ENCODE results near the gene CCDC142. TPM values are rescaled to one million over a fixed set of nuclear protein-coding genes. Genes with fewer than 3 reads are reported as not detected.

Gene CCDC142
- total RNA-seq, 4 donors from 2014 or later = 10.9 to 42.8 (median 35.7) TPM

- no peak for DNase-seq
- no peaks in the 10 kb centered on the region for H3K9me3 ChIP-seq
Measured at GRCh38 chr2:74525717-74526648, 43.2 kb upstream of the CCDC142 start, which contains the start of gene DQX1. TSS of gene DQX1 (minus strand) at chr2:74526231. CDS start at chr2:74525729, 502 bp downstream.

DNA sequence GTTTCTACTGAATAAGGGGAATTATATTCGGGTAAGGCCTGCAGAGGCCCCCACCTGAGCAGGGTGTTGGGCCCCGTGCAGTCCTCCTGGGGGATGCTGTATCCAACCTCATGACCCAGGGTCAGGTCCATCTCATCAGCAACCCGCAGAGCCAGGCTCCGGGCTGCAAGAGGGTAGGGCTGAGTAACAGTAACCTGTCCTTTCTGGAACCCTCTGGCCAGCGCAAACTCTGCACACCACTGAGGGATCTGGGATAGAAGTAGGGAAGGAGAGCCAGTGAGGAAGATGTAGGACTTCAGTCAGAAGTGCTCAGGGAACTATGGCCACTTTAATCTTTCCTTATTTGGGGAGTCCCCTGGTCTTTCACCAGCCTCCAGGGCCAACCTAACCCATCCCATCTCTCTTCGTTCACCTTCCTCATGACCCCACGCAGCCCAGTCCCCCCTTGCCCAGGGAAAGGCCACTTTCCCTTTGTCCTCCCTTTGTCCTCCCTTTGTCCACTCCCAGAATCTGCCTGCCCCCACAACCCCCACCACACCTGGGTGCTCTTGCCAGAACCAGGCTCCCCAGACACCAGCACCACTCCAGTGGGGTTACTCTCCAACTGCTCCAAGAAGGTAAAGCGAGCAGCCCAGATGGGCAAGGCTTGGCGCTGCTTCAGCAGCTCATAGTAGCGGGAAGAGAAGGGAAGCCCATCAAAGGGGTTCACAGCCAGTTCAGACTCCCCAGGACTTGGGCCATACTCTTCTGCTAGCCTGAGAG, 42.3 kb upstream of the CCDC142 start:
- no peaks in the 10 kb centered on the region for H3K9me3 ChIP-seq
- TF ChIP-seq CTCF (IDR thresholded peaks at IDR 0.05) (no peak), POLR2A (IDR thresholded peaks at IDR 0.05) (no peak)
- H3K27ac ChIP-seq = no peak overlapping the region
- intact Hi-C loops (cut with DNase I; ENCODE audit: low total_unique reads) = no loop called here
- no peak for DNase-seq
- H3K36me3 ChIP-seq = no peaks in the 10 kb centered on the region
- H3K27me3 ChIP-seq = no peaks in the 10 kb centered on the region
- no peak overlapping the region for H3K4me3 ChIP-seq
- peaks cover 0 to 4% of the 10 kb centered on the region in 2 donors for H3K4me1 ChIP-seq

More at GRCh38 chr2:74525717-74526648, 43.2 kb upstream of the CCDC142 start, which contains the start of gene DQX1:
- no peak within 1 kb of the TSS for H3K27ac ChIP-seq
- peaks cover 0 to 8% of the 10 kb centered on the region in 2 donors for H3K4me1 ChIP-seq
- no peaks in the 10 kb centered on the region for H3K27me3 ChIP-seq
- TF ChIP-seq POLR2A (IDR thresholded peaks at IDR 0.05) = no peak
- TF ChIP-seq CTCF (IDR thresholded peaks at IDR 0.05) = no peak
- H3K4me3 ChIP-seq = no peak within 1 kb of the TSS
- H3K36me3 ChIP-seq = no peaks in the 10 kb centered on the region
- intact Hi-C loops (cut with DNase I; ENCODE audit: low total_unique reads) = no loop called here

DNA sequence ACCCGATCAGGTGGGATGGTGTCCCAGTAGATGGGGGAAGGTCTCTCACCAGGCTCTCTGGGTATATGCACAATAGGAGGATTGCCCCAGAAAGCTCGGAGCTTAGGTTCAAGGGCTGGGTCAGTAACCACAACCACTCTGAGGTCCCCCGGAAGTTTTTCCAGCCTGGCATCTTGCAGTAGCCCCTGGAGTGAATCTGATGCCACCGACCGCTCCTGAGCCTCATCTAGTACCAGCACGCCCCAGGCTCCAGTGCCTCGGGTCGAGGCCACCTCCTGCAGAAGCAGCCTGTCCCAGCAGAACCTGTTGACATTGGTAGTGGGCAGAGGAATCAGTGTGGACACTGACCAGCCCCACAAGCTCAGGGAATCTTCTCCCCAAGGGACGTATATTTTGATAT, 41.2 kb upstream of the CCDC142 start:
- Histone ChIP-seq H3K27ac (no peak overlapping the region), H3K4me1 (peaks cover 0 to 4% of the 10 kb centered on the region in 2 donors), H3K36me3 (no peaks in the 10 kb centered on the region), H3K9me3 (no peaks in the 10 kb centered on the region), H3K4me3 (no peak overlapping the region), H3K27me3 (no peaks in the 10 kb centered on the region)
- no peak for TF ChIP-seq CTCF (IDR thresholded peaks at IDR 0.05)
- no peak for TF ChIP-seq POLR2A (IDR thresholded peaks at IDR 0.05)
- DNase-seq = no peak
- intact Hi-C loops (cut with DNase I; ENCODE audit: low total_unique reads) = no loop called here

- intact Hi-C loops (cut with DNase I; ENCODE audit: low total_unique reads) = no loop called here
- no peak for DNase-seq
- H3K9me3 ChIP-seq = no peaks in the 10 kb centered on the region
Measured at GRCh38 chr2:74522516-74522915, 39.7 kb upstream of the CCDC142 start.

More at GRCh38 chr2:74522516-74522915, 39.7 kb upstream of the CCDC142 start:
- Histone ChIP-seq H3K27ac (no peak overlapping the region), H3K4me1 (no peaks in the 10 kb centered on the region), H3K36me3 (no peaks in the 10 kb centered on the region), H3K27me3 (peaks cover 0 to 12% of the 10 kb centered on the region in 2 donors), H3K4me3 (no peak overlapping the region)
- TF ChIP-seq CTCF (IDR thresholded peaks at IDR 0.05) = no peak
- no peak for TF ChIP-seq POLR2A (IDR thresholded peaks at IDR 0.05)

All from uterus (tissue), 4 donors.